Coronary artery (tissue), 2 donors: ENCODE results near the gene EDN3.

Experiments
- DNase-seq: peaks from one replicate; pipeline ENCODE4 v3.0.0-alpha.2; 2017; ENCODE audit warnings: low spot score
- H3K27ac ChIP-seq, 2 donors: fragments of 200-600 bp; sonication (generic); one replicate each; pipeline ENCODE4 v1.5.1; 2016 to 2019
- H3K4me3 ChIP-seq: fragments of 200-600 bp; sonication (generic); 2 replicates; pipeline ENCODE4 v1.5.1; 2016; ENCODE audit warnings: mild to moderate bottlenecking, moderate library complexity
- TF ChIP-seq, protein P1 (sequence below): fragments of 200-600 bp; sonication (generic); IDR thresholded peaks from one replicate; pipeline ENCODE4 v1.5.1; 2019; ENCODE audit warnings: antibody characterized with exemption

Gene EDN3

DNA sequence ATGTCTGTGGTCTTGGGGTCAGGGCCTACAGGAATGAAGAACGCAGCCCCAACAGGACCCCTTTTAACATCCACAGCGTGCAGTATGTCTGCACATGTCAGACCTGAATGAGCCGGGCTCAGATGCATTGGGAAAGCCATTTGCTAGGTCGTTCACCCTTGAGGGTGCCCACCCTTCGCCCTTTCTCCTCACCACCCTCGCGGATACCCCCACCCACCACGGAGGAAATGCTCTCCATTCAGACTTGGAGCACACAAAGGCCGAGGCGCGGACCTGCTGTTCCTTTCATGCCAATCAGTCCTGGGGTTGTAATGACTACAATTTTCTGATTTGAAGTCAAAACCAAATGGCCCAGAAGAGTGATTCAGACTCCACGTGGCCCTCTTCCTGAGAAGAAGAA, 62.7 kb downstream of the EDN3 start:
- no peak overlapping the region for H3K27ac ChIP-seq
- TF ChIP-seq, protein P1, sequence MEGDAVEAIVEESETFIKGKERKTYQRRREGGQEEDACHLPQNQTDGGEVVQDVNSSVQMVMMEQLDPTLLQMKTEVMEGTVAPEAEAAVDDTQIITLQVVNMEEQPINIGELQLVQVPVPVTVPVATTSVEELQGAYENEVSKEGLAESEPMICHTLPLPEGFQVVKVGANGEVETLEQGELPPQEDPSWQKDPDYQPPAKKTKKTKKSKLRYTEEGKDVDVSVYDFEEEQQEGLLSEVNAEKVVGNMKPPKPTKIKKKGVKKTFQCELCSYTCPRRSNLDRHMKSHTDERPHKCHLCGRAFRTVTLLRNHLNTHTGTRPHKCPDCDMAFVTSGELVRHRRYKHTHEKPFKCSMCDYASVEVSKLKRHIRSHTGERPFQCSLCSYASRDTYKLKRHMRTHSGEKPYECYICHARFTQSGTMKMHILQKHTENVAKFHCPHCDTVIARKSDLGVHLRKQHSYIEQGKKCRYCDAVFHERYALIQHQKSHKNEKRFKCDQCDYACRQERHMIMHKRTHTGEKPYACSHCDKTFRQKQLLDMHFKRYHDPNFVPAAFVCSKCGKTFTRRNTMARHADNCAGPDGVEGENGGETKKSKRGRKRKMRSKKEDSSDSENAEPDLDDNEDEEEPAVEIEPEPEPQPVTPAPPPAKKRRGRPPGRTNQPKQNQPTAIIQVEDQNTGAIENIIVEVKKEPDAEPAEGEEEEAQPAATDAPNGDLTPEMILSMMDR: no peak
- DNase-seq: no peak

GRCh38 chr20:59364611-59365010, 64.2 kb downstream of the EDN3 start:
- H3K27ac ChIP-seq: no peak overlapping the region
- no peak for DNase-seq
- TF ChIP-seq, protein P1: no peak
- H3K4me3 ChIP-seq: no peak overlapping the region

More for the DNA sequence above, 62.7 kb downstream of the EDN3 start:
- H3K4me3 ChIP-seq: no peak overlapping the region

- no peak for DNase-seq
- TF ChIP-seq, protein P1: no peak
- H3K4me3 ChIP-seq: no peak overlapping the region
- H3K27ac ChIP-seq: no peak overlapping the region
Measured at GRCh38 chr20:59365611-59366285, 65.3 kb downstream of the EDN3 start.

- TF ChIP-seq, protein P1: no peak
- Histone ChIP-seq H3K27ac (no peak overlapping the region), H3K4me3 (no peak overlapping the region)
- DNase-seq: no peak
Measured at GRCh38 chr20:59371431-59371830, 71.0 kb downstream of the EDN3 start.

GRCh38 chr20:59374261-59374660, 73.8 kb downstream of the EDN3 start:
- Histone ChIP-seq H3K4me3 (no peak overlapping the region), H3K27ac (no peak overlapping the region)
- DNase-seq: no peak
- TF ChIP-seq, protein P1: no peak

DNA sequence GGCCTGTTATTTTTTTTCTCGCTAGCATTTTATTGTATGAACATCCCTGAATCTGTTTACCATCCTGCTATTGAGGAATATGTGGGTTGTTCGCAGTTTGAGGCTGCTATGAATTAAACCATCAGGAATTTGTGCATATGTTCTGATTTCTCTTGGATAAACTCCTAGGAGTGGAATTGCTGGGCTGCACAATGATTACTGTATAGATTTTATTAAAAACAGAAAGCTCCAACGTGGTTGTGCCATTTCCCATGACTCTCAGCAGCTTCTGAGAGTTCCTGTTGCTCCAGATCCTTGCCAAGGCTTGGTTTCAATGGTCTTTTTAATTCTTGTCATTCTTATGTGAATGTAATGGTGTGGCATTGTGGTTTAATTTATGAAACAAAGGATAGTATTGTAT, 75.1 kb downstream of the EDN3 start:
- H3K27ac ChIP-seq: no peak overlapping the region
- TF ChIP-seq, protein P1: no peak
- DNase-seq: no peak
- no peak overlapping the region for H3K4me3 ChIP-seq
